ENCODE results near the gene TRIM54.
"Not testable (repeated sequence)": the region's sequence is repeated elsewhere in the genome, so short reads cannot be mapped to it uniquely, and the experiment has no call there.

Gene TRIM54

GRCh38 chr2:27263287-27264252 is 18.7 kb upstream of the TRIM54 start:
- DNase-seq (ENCODE audit: low read depth): no peak
- peak overlapping the region; percentile 19 for H3K4me3 ChIP-seq (replicated peaks; ENCODE audit: low read depth, low read length)

GRCh38 chr2:27264253-27264752 is 17.9 kb upstream of the TRIM54 start:
- no peak for TF ChIP-seq CTCF (IDR thresholded peaks at IDR 0.05; ENCODE audit: low read length, missing control alignments)
- H3K4me3 ChIP-seq (replicated peaks; ENCODE audit: low read depth, low read length): no peak overlapping the region
- DNase-seq (ENCODE audit: low read depth): no peak

More at GRCh38 chr2:27263287-27264252, 18.7 kb upstream of the TRIM54 start:
- TF ChIP-seq CTCF (IDR thresholded peaks at IDR 0.05; ENCODE audit: low read length, missing control alignments): no peak

DNA sequence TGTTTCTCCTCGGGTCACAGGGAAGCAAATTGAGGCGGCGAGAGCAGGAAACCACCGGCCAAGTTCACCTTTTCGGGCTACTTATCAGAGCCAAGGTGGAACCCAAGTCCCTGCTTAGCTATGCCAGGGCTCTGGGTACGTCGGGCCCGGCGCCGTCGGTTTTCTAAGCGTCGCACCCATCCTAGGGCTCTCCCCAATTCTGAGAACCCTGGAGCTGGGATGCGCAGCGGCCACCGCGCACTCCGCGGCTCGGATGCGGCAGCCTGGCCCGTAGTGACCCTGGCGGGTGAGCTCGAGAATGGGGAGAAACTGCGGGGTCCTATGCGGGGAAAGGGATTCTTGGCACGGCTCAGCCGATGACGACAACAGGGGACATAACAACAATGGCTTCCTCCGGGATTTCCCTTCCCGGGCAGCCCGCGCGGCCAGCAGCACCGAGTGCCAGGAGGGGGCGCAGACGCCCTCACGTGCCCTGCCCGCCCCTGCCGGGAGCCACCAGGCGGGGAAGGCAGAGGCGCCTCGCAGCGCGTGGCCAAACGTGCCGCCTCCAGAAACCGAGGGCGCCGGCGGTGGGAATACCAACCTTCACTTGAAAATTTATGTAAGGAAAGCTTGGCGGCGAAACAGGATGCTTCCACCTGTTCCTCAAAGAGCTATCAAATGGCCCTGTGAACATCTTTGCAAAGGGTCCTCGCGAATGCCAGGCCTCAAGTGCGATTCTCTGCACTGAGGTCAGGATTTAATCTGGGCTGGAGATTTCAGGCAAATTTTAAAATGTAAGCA is 17.3 kb upstream of the TRIM54 start:
- peak; percentile 26 for TF ChIP-seq CTCF (IDR thresholded peaks at IDR 0.05; ENCODE audit: low read length, missing control alignments)
- H3K4me3 ChIP-seq (replicated peaks; ENCODE audit: low read depth, low read length): peak overlapping the region; percentile 12
- DNase-seq (ENCODE audit: low read depth): peak; percentile 42

- no peak for DNase-seq (ENCODE audit: low read depth)
- no peak for TF ChIP-seq CTCF (IDR thresholded peaks at IDR 0.05; ENCODE audit: low read length, missing control alignments)
- no peak overlapping the region for H3K4me3 ChIP-seq (replicated peaks; ENCODE audit: low read depth, low read length)
Measured at GRCh38 chr2:27265536-27265870, 16.7 kb upstream of the TRIM54 start.

GRCh38 chr2:27268296-27268695 is 13.9 kb upstream of the TRIM54 start:
- not testable (repeated sequence) for H3K4me3 ChIP-seq (replicated peaks; ENCODE audit: low read depth, low read length); DNase-seq (ENCODE audit: low read depth)

GRCh38 chr2:27270131-27270530 is 12.1 kb upstream of the TRIM54 start:
- H3K4me3 ChIP-seq (replicated peaks; ENCODE audit: low read depth, low read length): no peak overlapping the region
- TF ChIP-seq CTCF (IDR thresholded peaks at IDR 0.05; ENCODE audit: low read length, missing control alignments): no peak
- no peak for DNase-seq (ENCODE audit: low read depth)

DNA sequence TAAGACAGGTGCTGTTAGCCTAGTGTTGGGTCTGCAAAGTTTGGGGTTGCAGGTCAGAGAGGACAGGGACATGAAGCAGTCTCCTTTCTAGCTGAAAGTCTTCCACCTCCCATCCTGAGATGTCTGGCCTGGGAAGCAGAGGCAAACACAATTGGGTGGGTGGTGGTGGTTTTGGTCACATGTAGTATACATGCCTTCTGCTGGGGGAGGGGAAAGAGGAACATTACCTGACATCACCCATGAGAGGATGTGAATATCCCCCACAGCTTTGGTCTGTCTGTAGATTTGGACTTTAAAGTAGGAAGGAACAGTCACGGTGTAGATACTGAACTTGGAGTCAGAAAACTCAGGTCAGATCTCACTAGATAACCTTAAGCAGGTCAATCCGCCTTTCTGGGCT is 11.6 kb upstream of the TRIM54 start:
- DNase-seq (ENCODE audit: low read depth): no peak
- TF ChIP-seq CTCF (IDR thresholded peaks at IDR 0.05; ENCODE audit: low read length, missing control alignments): no peak
- no peak overlapping the region for H3K4me3 ChIP-seq (replicated peaks; ENCODE audit: low read depth, low read length)
